H1 (cell line): ENCODE data around the gene RABGAP1. TPM values are rescaled to one million over a fixed set of nuclear protein-coding genes. Genes with fewer than 3 reads are reported as not detected.

Experiments used
- CTCF ChIA-PET: fragments of 300-600 bp; sonication (Branson Sonifier 250); formaldehyde crosslinking; loops from one replicate; lab custom pipeline; 2021; ENCODE audit not compliant: partially characterized antibody; lab: Charles Lee
- POLR2A ChIA-PET: fragments of 300-600 bp; sonication (Branson Sonifier 250); formaldehyde crosslinking; loops from one replicate; lab custom pipeline; 2021; ENCODE audit warnings: inconsistent platforms; ENCODE audit not compliant: partially characterized antibody; lab: Charles Lee
- DNase-seq, 2 experiments: peaks; one replicate each; pipeline versions ENCODE4 v3.0.0 to v3.0.0-alpha.2; 2010 to 2022; ENCODE audit warnings: low spot score in 2 of 2, low read depth in 1 of 2, mixed read lengths in 1 of 2
- FAIRE-seq: peaks from 2 replicates; lab custom pipeline; 2011; peaks lifted over from hg19 to GRCh38; lab: Jason Lieb, UNC
- H2AFZ ChIP-seq: 2 replicates; pipeline ENCODE4 v1.8.1; 2012; ENCODE audit warnings: low read length, inconsistent platforms
- H2AK5ac ChIP-seq: 2 replicates; pipeline ENCODE4 v1.6.1; 2013; ENCODE audit warnings: low read depth, low read length
- H2BK120ac ChIP-seq: replicated peaks from 2 replicates; pipeline ENCODE3; 2013; ENCODE audit warnings: low read depth, low read length, inconsistent platforms
- H2BK12ac ChIP-seq: 2 replicates; pipeline ENCODE4 v1.6.1; 2013; ENCODE audit warnings: low read depth, low read length
- H2BK15ac ChIP-seq: 2 replicates; pipeline ENCODE4 v1.6.1; 2013; ENCODE audit warnings: low read length
- H2BK20ac ChIP-seq: 2 replicates; pipeline ENCODE4 v1.6.1; 2013; ENCODE audit warnings: low read length
- H2BK5ac ChIP-seq: 2 replicates; pipeline ENCODE4 v1.6.1; 2013; ENCODE audit warnings: low read depth, low read length
- H3K14ac ChIP-seq: 2 replicates; pipeline ENCODE4 v1.6.1; 2013; ENCODE audit warnings: inconsistent platforms; ENCODE audit not compliant: insufficient read length
- H3K18ac ChIP-seq: 2 replicates; pipeline ENCODE4 v1.6.1; 2013; ENCODE audit warnings: low read length; ENCODE audit errors: extremely low read depth
- H3K23ac ChIP-seq: 2 replicates; pipeline ENCODE4 v1.6.1; 2013; ENCODE audit warnings: inconsistent platforms; ENCODE audit not compliant: insufficient read length
- H3K23me2 ChIP-seq: 2 replicates; pipeline ENCODE4 v1.6.1; 2013; ENCODE audit warnings: low read depth, low read length
- H3K27ac ChIP-seq: 2 replicates; pipeline ENCODE4 v1.6.1; 2011; ENCODE audit warnings: low read depth, low read length, inconsistent platforms
- H3K27me3 ChIP-seq, 4 experiments: replicated peaks in 1 of 4; 1 replicate in 1 of 4; 2 replicates in 3 of 4; pipeline versions ENCODE4 v1.6.1 to v1.8.1; 2011 to 2013; ENCODE audit warnings: low read length in 3 of 4, mild to moderate bottlenecking in 3 of 4, inconsistent platforms in 2 of 4, mixed read lengths in 2 of 4, moderate library complexity in 1 of 4; ENCODE audit not compliant: control insufficient read depth in 3 of 4, insufficient read depth in 3 of 4; ENCODE audit errors: extremely low read depth in 1 of 4
- H3K36me3 ChIP-seq, 4 experiments: 2 replicates each; pipeline versions ENCODE4 v1.6.1 to v1.8.1; 2011 to 2013; ENCODE audit warnings: mild to moderate bottlenecking in 4 of 4, low read length in 3 of 4, moderate library complexity in 2 of 4, control low read depth in 1 of 4, inconsistent platforms in 1 of 4; ENCODE audit not compliant: insufficient read depth in 4 of 4, control insufficient read depth in 2 of 4
- H3K4ac ChIP-seq: replicated peaks from 2 replicates; pipeline ENCODE3; 2013; ENCODE audit warnings: low read length, low read depth, mixed read lengths, inconsistent platforms; ENCODE audit not compliant: insufficient read length
- H3K4me1 ChIP-seq, 4 experiments: replicated peaks in 1 of 4; 1 replicate in 1 of 4; 2 replicates in 3 of 4; pipeline versions ENCODE4 v1.6.1 to v1.8.1; 2011 to 2013; ENCODE audit warnings: low read length in 3 of 4, inconsistent platforms in 2 of 4, mixed read lengths in 1 of 4; ENCODE audit not compliant: insufficient read depth in 4 of 4, control insufficient read depth in 3 of 4
- H3K4me2 ChIP-seq, 2 experiments: 2 replicates each; pipeline versions ENCODE4 v1.6.1 to v1.8.1; 2011 to 2013; ENCODE audit warnings: low read depth in 2 of 2, low read length in 2 of 2, control low read depth in 1 of 2, inconsistent platforms in 1 of 2, mild to moderate bottlenecking in 1 of 2; ENCODE audit not compliant: insufficient read depth in 1 of 2
- H3K4me3 ChIP-seq, 4 experiments: fragments of 200-600, 300-600 bp in 1 of 4; sonication (generic), shearing (Covaris generic), sonication (Bioruptor Twin) in 1 of 4; 2 replicates each; pipeline versions ENCODE4 v1.5.1 to v1.8.1; 2011 to 2016; ENCODE audit warnings: low read length in 4 of 4, low read depth in 3 of 4, control low read depth in 2 of 4, inconsistent platforms in 2 of 4, mild to moderate bottlenecking in 2 of 4, mixed read lengths in 1 of 4, moderate library complexity in 1 of 4; ENCODE audit not compliant: insufficient read depth in 2 of 4; ENCODE audit errors: extremely low read depth in 1 of 4
- H3K56ac ChIP-seq: replicated peaks from 2 replicates; pipeline ENCODE3; 2013; ENCODE audit warnings: low read depth, mild to moderate bottlenecking, mixed read lengths, low read length, inconsistent platforms; ENCODE audit not compliant: insufficient read length
- H3K79me1 ChIP-seq: 2 replicates; pipeline ENCODE4 v1.6.1; 2013; ENCODE audit warnings: low read depth, low read length, control low read depth
- H3K79me2 ChIP-seq, 2 experiments: 2 replicates each; pipeline versions ENCODE4 v1.6.1 to v1.8.1; 2012 to 2013; ENCODE audit warnings: low read length in 2 of 2, mild to moderate bottlenecking in 2 of 2, inconsistent platforms in 1 of 2; ENCODE audit not compliant: insufficient read depth in 2 of 2, control insufficient read depth in 1 of 2
- H3K9ac ChIP-seq, 4 experiments: replicated peaks in 1 of 4; 1 replicate in 1 of 4; 2 replicates in 3 of 4; pipeline versions ENCODE4 v1.6.1 to v1.8.1; 2011 to 2013; ENCODE audit warnings: low read depth in 3 of 4, low read length in 3 of 4, control low read depth in 2 of 4, mild to moderate bottlenecking in 2 of 4, moderate library complexity in 2 of 4, inconsistent platforms in 1 of 4; ENCODE audit errors: extremely low read depth in 1 of 4
- H3K9me3 ChIP-seq, 2 experiments: 2 replicates each; pipeline versions ENCODE4 v1.6.1 to v1.8.1; 2012 to 2013; ENCODE audit warnings: mild to moderate bottlenecking in 2 of 2, moderate library complexity in 2 of 2, control low read depth in 1 of 2, inconsistent platforms in 1 of 2, low read depth in 1 of 2, low read length in 1 of 2, mixed read lengths in 1 of 2; ENCODE audit not compliant: insufficient read depth in 2 of 2
- H4K20me1 ChIP-seq, 2 experiments: replicated peaks in 1 of 2; 2 replicates each; pipeline versions ENCODE3 to v1.8.1; 2011 to 2013; ENCODE audit warnings: inconsistent platforms in 2 of 2, low read length in 2 of 2, mild to moderate bottlenecking in 1 of 2; ENCODE audit not compliant: insufficient read depth in 2 of 2, control insufficient read depth in 1 of 2
- H4K5ac ChIP-seq: 2 replicates; pipeline ENCODE4 v1.6.1; 2013; ENCODE audit warnings: low read length, low read depth, mixed read lengths, inconsistent platforms; ENCODE audit not compliant: insufficient read length
- H4K8ac ChIP-seq: 2 replicates; pipeline ENCODE4 v1.8.0; 2013; ENCODE audit warnings: mild to moderate bottlenecking, moderate library complexity, low read length, inconsistent platforms; ENCODE audit not compliant: insufficient read depth; ENCODE audit errors: extremely low read depth
- H4K91ac ChIP-seq: replicated peaks from 2 replicates; pipeline ENCODE3; 2013; ENCODE audit warnings: low read length, mixed read lengths, inconsistent platforms; ENCODE audit not compliant: insufficient read length
- ATF3 ChIP-seq: IDR thresholded peaks from 2 replicates; pipeline ENCODE4 v1.6.1; 2011; ENCODE audit warnings: low read depth, mild to moderate bottlenecking, low read length; ENCODE audit not compliant: insufficient read depth
- GTF2F1 ChIP-seq: IDR thresholded peaks from 2 replicates; pipeline ENCODE4 v1.6.1; 2012; ENCODE audit warnings: low read depth, low read length, improper control_type of control experiment, borderline replicate concordance
- JUN ChIP-seq: IDR thresholded peaks from 2 replicates; pipeline ENCODE4 v1.6.1; 2011; ENCODE audit warnings: low read depth, mild to moderate bottlenecking, improper control_type of control experiment, low read length
- MAFK ChIP-seq: IDR thresholded peaks from 2 replicates; pipeline ENCODE4 v1.6.1; 2012; ENCODE audit warnings: low read depth, mild to moderate bottlenecking, improper control_type of control experiment, low read length
- NANOG ChIP-seq: IDR thresholded peaks from 2 replicates; pipeline ENCODE4 v1.6.1; 2011; ENCODE audit warnings: low read length, low read depth, mild to moderate bottlenecking, inconsistent platforms; ENCODE audit not compliant: insufficient read depth, poor library complexity, severe bottlenecking
- PHF8 ChIP-seq: fragments of 200-600 bp; sonication (generic); conservative IDR thresholded peaks from 2 replicates; pipeline ENCODE4 v1.7.1; 2012; ENCODE audit warnings: low read depth, mild to moderate bottlenecking, inconsistent platforms, low read length, moderate library complexity
- RXRA ChIP-seq: IDR thresholded peaks from 2 replicates; pipeline ENCODE4 v1.6.1; 2011; ENCODE audit warnings: low read depth, mild to moderate bottlenecking, low read length, moderate library complexity; ENCODE audit not compliant: insufficient read depth
- SAP30 ChIP-seq: fragments of 300-600 bp; sonication (generic); IDR thresholded peaks from 2 replicates; pipeline ENCODE4 v1.7.1; 2012; ENCODE audit warnings: low read length, moderate library complexity, mild to moderate bottlenecking, inconsistent platforms; ENCODE audit not compliant: insufficient read depth, insufficient replicate concordance
- SIRT6 ChIP-seq: IDR thresholded peaks from one replicate; pipeline ENCODE4 v1.7.1; 2012; ENCODE audit warnings: low read length, inconsistent platforms
- SUZ12 ChIP-seq: fragments of 200-600 bp; sonication (generic); IDR thresholded peaks from 2 replicates; pipeline ENCODE4 v1.6.1; 2012; ENCODE audit warnings: mild to moderate bottlenecking, inconsistent platforms, low read length, moderate library complexity, mixed read lengths
- TAF1 ChIP-seq: IDR thresholded peaks from 2 replicates; pipeline ENCODE4 v1.6.1; 2011; ENCODE audit warnings: mild to moderate bottlenecking, low read depth, low read length
- TAF7 ChIP-seq: optimal IDR thresholded peaks from 2 replicates; pipeline ENCODE3; 2011; ENCODE audit warnings: low read depth, mild to moderate bottlenecking, inconsistent platforms, low read length, moderate library complexity, borderline replicate concordance
- YY1 ChIP-seq: IDR thresholded peaks from 2 replicates; pipeline ENCODE4 v1.6.1; 2011; ENCODE audit warnings: low read depth, mild to moderate bottlenecking, low read length
- WGBS, 2 experiments: shearing (Covaris generic) in 1 of 2; methylation state at CpG; one replicate each; pipeline versions ENCODE4 v1.1.6 to v1.1.7; 2013 to 2015; ENCODE audit warnings: low lambda C conversion rate in 2 of 2, mixed read lengths in 2 of 2, inconsistent platforms in 1 of 2, low coverage in 1 of 2, missing lambda C conversion rate in 1 of 2; ENCODE audit not compliant: insufficient replicate concordance in 2 of 2, insufficient coverage in 1 of 2, insufficient read length in 1 of 2; ENCODE audit errors: extremely low coverage in 1 of 2, missing lambda C conversion rate in 1 of 2; 5-methylcytosine and 5-hydroxymethylcytosine counted together
- polyA plus RNA-seq, 7 experiments: library from polyadenylated mRNA; depleted of rRNA in 3 of 7; stranded (reverse) in 5 of 7; unstranded in 2 of 7; fragments of >200 nt in 5 of 7; fragments of 200-250 nt in 2 of 7; gene quantifications; 1 replicate in 5 of 7; 2 replicates in 1 of 7; 4 replicates in 1 of 7; pipeline versions ENCODE4 v1.2.1 to v1.2.3, GENCODE V29; 2011 to 2013; ENCODE audit warnings: missing spikeins in 2 of 7, mixed read lengths in 2 of 7
- total RNA-seq: library from RNA; stranded (reverse); fragmentation: NEBNext Ultra II Directional; extraction: Animal tissue kit (Norgen Biotek cat#: 25700); gene quantifications from 2 replicates; pipeline ENCODE4 v1.2.1, GENCODE V29; 2021

The RABGAP1 gene
- total and polyA plus RNA-seq, 2 of the 8 experiments (the other 6 are each of a cell fraction or from before 2014, with no cell fraction given) = 15.7 to 38.3 TPM

- WGBS, 2 experiments = 91% methylated on average over 7 of the region's 7 CpGs; no CpG with 5 or more reads in 1 of the 2 experiments
- Histone ChIP-seq H3K4me3 (no peak overlapping the region), H3K79me2 (no peaks in the 10 kb centered on the region), H3K9ac (peak overlapping the region in 1 of 4 experiments; percentile 19; a peak in 1 of 7 replicates), H4K8ac (no peak overlapping the region), H3K4me2 (no peak overlapping the region), H3K9me3 (no peaks in the 10 kb centered on the region), H2AFZ (no peak overlapping the region), H3K4ac (no peak overlapping the region), H2BK5ac (no peak overlapping the region), H3K27ac (no peak overlapping the region), H3K4me1 (peaks cover 0 to 11% (median 5%) of the 10 kb centered on the region in 4 experiments; a peak in 5 of 7 replicates), H4K20me1 (peaks cover 3 to 9% of the 10 kb centered on the region in 2 experiments), H3K14ac (no peak overlapping the region), H3K18ac (no peak overlapping the region), H3K23ac (no peak overlapping the region), H3K79me1 (peaks cover 2% of the 10 kb centered on the region; the same call in 1 of the 2 replicates), H3K36me3 (peaks cover 4 to 23% (median 16%) of the 10 kb centered on the region in 4 experiments; a peak in 7 of 8 replicates), H3K27me3 (no peaks in the 10 kb centered on the region), H2BK12ac (no peak overlapping the region), H3K56ac (no peak overlapping the region), H2BK120ac (no peak overlapping the region), H2BK20ac (no peak overlapping the region), H2BK15ac (no peak overlapping the region), H2AK5ac (no peak overlapping the region), H3K23me2 (no peaks in the 10 kb centered on the region), H4K91ac (no peak overlapping the region), H4K5ac (no peak overlapping the region)
- CTCF ChIA-PET = interaction anchor here (1.5 to 3.3 kb wide), 3 partner anchors 11 to 236 kb away, joined by 4 to 21 read pairs (median 9); no protein-coding TSS in a partner anchor
- FAIRE-seq (no peak), DNase-seq (no peak)
- POLR2A ChIA-PET = interaction anchor here (1.7 to 1.8 kb wide), 2 partner anchors 13 to 205 kb away, joined by 3 to 6 read pairs; no protein-coding TSS in a partner anchor
- TF ChIP-seq YY1 = no peak
- TF ChIP-seq PHF8 = no peak
- no peak for TF ChIP-seq SUZ12
- TF ChIP-seq MAFK = no peak
- TF ChIP-seq TAF1 = no peak
- no peak for TF ChIP-seq JUN
- TF ChIP-seq ATF3 = no peak
- no peak for TF ChIP-seq SAP30
- TF ChIP-seq RXRA = no peak
- TF ChIP-seq GTF2F1 = no peak
- no peak for TF ChIP-seq SIRT6
- no peak for TF ChIP-seq TAF7
- TF ChIP-seq NANOG = no peak
These were observed 172.4 kb downstream of the RABGAP1 start for GRCh38 chr9:123113185-123113584.
